Measurements from ENCODE around the gene LCN6. TPM values are rescaled to one million over a fixed set of nuclear protein-coding genes. Genes with fewer than 3 reads are reported as not detected.

Gene LCN6
- total and polyA plus RNA-seq, 2 donors (not counting 1 experiment from before 2014, with no cell fraction given), result 0.18 TPM; not detected in 1

GRCh38 chr9:136791516-136792276 is 43.4 kb upstream of the LCN6 start:
- POLR2A ChIA-PET, result interaction anchor here (1.2 kb wide), 1 partner anchor 24 kb away, joined by 4 read pairs; no protein-coding TSS in a partner anchor
- Histone ChIP-seq H3K9me3 (ENCODE audit: control extremely low read depth in 1 of 3, control insufficient read depth in 2 of 3, insufficient read depth in 1 of 3, low read length in 2 of 3) (no peaks in the 10 kb centered on the region), H3K36me3 (replicated peaks in 1 of 2; ENCODE audit: control extremely low read depth in 1 of 2, control insufficient read depth in 1 of 2, extremely low read depth in 1 of 2, insufficient read depth in 2 of 2, low read length in 1 of 2) (peaks cover 0 to 4% of the 10 kb centered on the region in 2 experiments), H3K4me3 (ENCODE audit: control extremely low read depth in 1 of 5, extremely low read depth in 1 of 5, insufficient read depth in 1 of 5, low read depth in 2 of 5, low read length in 4 of 5) (peak overlapping the region in 4 of 5 experiments; percentile 69 to 84 (median 80)), H3K79me2 (ENCODE audit: control insufficient read depth, insufficient read depth, low read length) (peaks cover 4% of the 10 kb centered on the region), H3K9ac (ENCODE audit: low read length) (peak overlapping the region; percentile 93), H3K4me1 (ENCODE audit: control insufficient read depth in 2 of 2, insufficient read depth in 2 of 2, low read length in 2 of 2) (peaks cover 18 to 27% of the 10 kb centered on the region in 2 donors), H4K20me1 (ENCODE audit: control insufficient read depth, insufficient read depth, low read length, poor library complexity, severe bottlenecking) (peaks cover 12% of the 10 kb centered on the region), H3K27ac (ENCODE audit: low read length in 2 of 2) (peak overlapping the region; percentile 97 to 99), H3K4me2 (replicated peaks; ENCODE audit: low read depth, low read length, poor library complexity, severe bottlenecking) (peak overlapping the region; percentile 100), H2AFZ (ENCODE audit: insufficient read depth, low read depth, low read length, poor library complexity, severe bottlenecking) (peak overlapping the region; percentile 80), H3K27me3 (replicated peaks in 1 of 4; ENCODE audit: control extremely low read depth in 1 of 4, control insufficient read depth in 3 of 4, insufficient read depth in 4 of 4, low read length in 3 of 4) (no peaks in the 10 kb centered on the region)
- peaks cover 6% of the 10 kb centered on the region for H3K27me3 Mint-ChIP-seq
- WGBS (ENCODE audit: insufficient coverage), result 1% methylated on average over 25 of the region's 29 CpGs
- peaks cover 23% of the 10 kb centered on the region for H3K4me1 Mint-ChIP-seq
- no peaks in the 10 kb centered on the region for H3K9me3 Mint-ChIP-seq (ENCODE audit: insufficient read depth)
- peak; percentile 1 for ATAC-seq (ENCODE audit: low read depth)
- CTCF ChIA-PET, result interaction anchor here (0.8 to 10.5 kb wide), 8 partner anchors 11 to 243 kb away, joined by 3 to 106 read pairs (median 6); partner anchors contain the start of genes AJM1 and RABL6
- peak overlapping the region; percentile 95 for H3K27ac Mint-ChIP-seq
- peak; percentile 97 for TF ChIP-seq CTCF (IDR thresholded peaks at IDR 0.05)
- no peak for TF ChIP-seq EZH2 (IDR thresholded peaks at IDR 0.05; ENCODE audit: borderline replicate concordance, insufficient read depth, low read depth, low read length, poor library complexity, severe bottlenecking)
- intact Hi-C loops (cut with micrococcal nuclease), result loop anchor here (1.0 to 10.0 kb wide), 10 partner anchors 9 to 813 kb away; partner anchors contain the start of genes ARRDC1, C8G, EDF1 and FBXW5
- H3K4me3 Mint-ChIP-seq, result peak overlapping the region; percentile 87
- DNase-seq, result peak; percentile 90
